Posterior cingulate gyrus (tissue), 11 donors: ENCODE measurements around the gene GRK4.
"Not testable (repeated sequence)": the region's sequence is repeated elsewhere in the genome, so short reads cannot be mapped to it uniquely, and the experiment has no call there.

Experiments
- DNase-seq, 10 donors: peaks; one replicate each; pipeline versions ENCODE4 v3.0.0 to v3.0.0-alpha.2; 2020 to 2021; ENCODE audit warnings: mixed read lengths in 3 of 10
- intact Hi-C: fragments of 100-400 bp; cut with DNase I; formaldehyde crosslinking; loops from one replicate; pipeline ENCODE4 v1.15.1; 2023

GRK4 gene

GRCh38 chr4:2963175-2963965, at the start of gene GRK4, which contains the start of gene NOP14:
TSS of gene GRK4 (plus strand) at chr4:2963571. CDS start at chr4:2964071, 500 bp downstream.
TSS of gene NOP14 (minus strand) at chr4:2963406. CDS start at chr4:2963319, 87 bp downstream.
- DNase-seq = peak; percentile 94 to 99 (median 98)
- intact Hi-C loops = loop anchor here (2.0 kb wide), 1 partner anchor 427 kb away; the partner anchor contains the start of gene FAM193A

- peak in 2 of 10 donors; percentile 47 to 68 for DNase-seq
- intact Hi-C loops = no loop called here
Measured at GRCh38 chr4:2914256-2915126, 48.9 kb upstream of the GRK4 start.

GRCh38 chr4:2915789-2916188, 47.6 kb upstream of the GRK4 start:
- peak in 2 of 10 donors; percentile 18 to 45 for DNase-seq
- intact Hi-C loops = no loop called here

- intact Hi-C loops, DNase-seq: not testable (repeated sequence)
Measured at GRCh38 chr4:2916696-2917095, 46.7 kb upstream of the GRK4 start.

GRCh38 chr4:2918300-2918699, 45.1 kb upstream of the GRK4 start:
- intact Hi-C loops, DNase-seq: not testable (repeated sequence)

- intact Hi-C loops = not testable (repeated sequence)
- peak in 1 of 10 donors; percentile 20 for DNase-seq
Measured at GRCh38 chr4:2918714-2919113, 44.7 kb upstream of the GRK4 start.

GRCh38 chr4:2922453-2923101, 40.8 kb upstream of the GRK4 start:
- intact Hi-C loops = not testable (repeated sequence)
- DNase-seq = peak in 2 of 10 donors; percentile 11 to 46

GRCh38 chr4:2923141-2923551, 40.2 kb upstream of the GRK4 start:
- intact Hi-C loops = no loop called here
- peak in 1 of 10 donors; percentile 53 for DNase-seq

- intact Hi-C loops = no loop called here
- DNase-seq = peak in 2 of 10 donors; percentile 23 to 81
Measured at GRCh38 chr4:2923668-2924173, 39.6 kb upstream of the GRK4 start.

GRCh38 chr4:2924286-2924685, 39.1 kb upstream of the GRK4 start:
- intact Hi-C loops = no loop called here
- peak in 3 of 10 donors; percentile 15 to 79 (median 66) for DNase-seq

- intact Hi-C loops = no loop called here
- peak in 2 of 10 donors; percentile 40 to 56 for DNase-seq
Measured at GRCh38 chr4:2924765-2925301, 38.5 kb upstream of the GRK4 start.

GRCh38 chr4:2925496-2925895, 37.9 kb upstream of the GRK4 start:
- DNase-seq = peak in 1 of 10 donors; percentile 22
- intact Hi-C loops = no loop called here

GRCh38 chr4:2925931-2926860, 37.2 kb upstream of the GRK4 start:
- intact Hi-C loops = no loop called here
- peak in 4 of 10 donors; percentile 9 to 81 (median 71) for DNase-seq

- DNase-seq = peak in 2 of 10 donors; percentile 47 to 60
Measured at GRCh38 chr4:2927016-2927695, 36.2 kb upstream of the GRK4 start.

GRCh38 chr4:2927696-2928075, 35.7 kb upstream of the GRK4 start:
- peak in 2 of 10 donors; percentile 59 to 60 for DNase-seq
- intact Hi-C loops = loop anchor here (2.0 kb wide), 1 partner anchor 85 kb away; the partner anchor contains the start of gene ADD1

More at GRCh38 chr4:2927016-2927695, 36.2 kb upstream of the GRK4 start:
- intact Hi-C loops = no loop called here

- intact Hi-C loops = loop anchor here (2.0 kb wide), 1 partner anchor 86 kb away; the partner anchor contains the start of gene ADD1
- DNase-seq = peak in 2 of 10 donors; percentile 58 to 68
Measured at GRCh38 chr4:2928242-2929176, 34.9 kb upstream of the GRK4 start.

GRCh38 chr4:2929469-2929868, 33.9 kb upstream of the GRK4 start:
- intact Hi-C loops = loop anchor here (2.0 kb wide), 1 partner anchor 87 kb away; the partner anchor contains the start of gene ADD1

More at GRCh38 chr4:2929469-2929868, 33.9 kb upstream of the GRK4 start:
- DNase-seq = peak in 3 of 10 donors; percentile 29 to 82 (median 75)
